ENCODE measurements around the gene GLT1D1.

The GLT1D1 gene

GRCh38 chr12:128977441-128977840 is 124.2 kb downstream of the GLT1D1 start:
- ATAC-seq = no peak
- TF ChIP-seq ARNTL (CRISPR knock-in tag; IDR thresholded peaks at IDR 0.05; ENCODE audit: borderline replicate concordance, low read depth) (no peak), PPARA (CRISPR knock-in tag; IDR thresholded peaks at IDR 0.05; ENCODE audit: borderline replicate concordance) (no peak)

GRCh38 chr12:128978067-128978466 is 124.8 kb downstream of the GLT1D1 start:
- no peak for ATAC-seq
- no peak for TF ChIP-seq ZNF70 (CRISPR knock-in tag; IDR thresholded peaks at IDR 0.05)
- TF ChIP-seq OSR1 (CRISPR knock-in tag; IDR thresholded peaks at IDR 0.05) = no peak
- TF ChIP-seq TCF4 (CRISPR knock-in tag; IDR thresholded peaks at IDR 0.05; ENCODE audit: borderline replicate concordance) = no peak
- no peak for TF ChIP-seq BACH2 (CRISPR knock-in tag; IDR thresholded peaks at IDR 0.05; ENCODE audit: borderline replicate concordance)
- TF ChIP-seq ZFP30 (CRISPR knock-in tag; IDR thresholded peaks at IDR 0.05) = no peak
- TF ChIP-seq CREB5 (CRISPR knock-in tag; IDR thresholded peaks at IDR 0.05; ENCODE audit: low read depth) = no peak
- no peak for TF ChIP-seq POU6F1 (CRISPR knock-in tag; IDR thresholded peaks at IDR 0.05; ENCODE audit: borderline replicate concordance, low read depth)
- TF ChIP-seq ZNF8 (CRISPR knock-in tag; IDR thresholded peaks at IDR 0.05) = no peak
- no peak for TF ChIP-seq GLIS3 (CRISPR knock-in tag; IDR thresholded peaks at IDR 0.05)
- no peak for TF ChIP-seq ZNF565 (CRISPR knock-in tag; conservative IDR thresholded peaks at IDR 0.05; ENCODE audit: low read depth)
- TF ChIP-seq TOX (CRISPR knock-in tag; IDR thresholded peaks at IDR 0.05; ENCODE audit: borderline replicate concordance) = no peak
- no peak for TF ChIP-seq CSDC2 (CRISPR knock-in tag; IDR thresholded peaks at IDR 0.05)

GRCh38 chr12:128980623-128981022 is 127.3 kb downstream of the GLT1D1 start:
- ATAC-seq = no peak
- no peak for TF ChIP-seq PPARA (CRISPR knock-in tag; IDR thresholded peaks at IDR 0.05; ENCODE audit: borderline replicate concordance)

GRCh38 chr12:128981971-128982533 is 128.8 kb downstream of the GLT1D1 start:
- no peak for TF ChIP-seq ZFP3 (CRISPR knock-in tag; IDR thresholded peaks at IDR 0.05)
- ATAC-seq = no peak

- TF ChIP-seq ISL1 (CRISPR knock-in tag; IDR thresholded peaks at IDR 0.05) (no peak), ZNF70 (CRISPR knock-in tag; IDR thresholded peaks at IDR 0.05) (no peak), TOX (CRISPR knock-in tag; IDR thresholded peaks at IDR 0.05; ENCODE audit: borderline replicate concordance) (no peak), SNAI2 (CRISPR knock-in tag; IDR thresholded peaks at IDR 0.05) (no peak), ZFP30 (CRISPR knock-in tag; IDR thresholded peaks at IDR 0.05) (no peak), ZNF8 (CRISPR knock-in tag; IDR thresholded peaks at IDR 0.05) (no peak), CSRNP3 (CRISPR knock-in tag; IDR thresholded peaks at IDR 0.05) (no peak)
- ATAC-seq = no peak
These were observed 129.7 kb downstream of the GLT1D1 start for GRCh38 chr12:128982933-128983332.

- TF ChIP-seq CSRNP3 (CRISPR knock-in tag; IDR thresholded peaks at IDR 0.05) = no peak
- no peak for TF ChIP-seq ZFP30 (CRISPR knock-in tag; IDR thresholded peaks at IDR 0.05)
- TF ChIP-seq ZNF565 (CRISPR knock-in tag; conservative IDR thresholded peaks at IDR 0.05; ENCODE audit: low read depth) = no peak
- TF ChIP-seq BACH2 (CRISPR knock-in tag; IDR thresholded peaks at IDR 0.05; ENCODE audit: borderline replicate concordance) = no peak
- ATAC-seq = no peak
These were observed 130.1 kb downstream of the GLT1D1 start for GRCh38 chr12:128983371-128983770.
